GM12878 (cell line): ENCODE results near the gene PDXDC1. TPM values are rescaled to one million over a fixed set of nuclear protein-coding genes. Genes with fewer than 3 reads are reported as not detected.
"Not testable (repeated sequence)": the region's sequence is repeated elsewhere in the genome, so short reads cannot be mapped to it uniquely, and the experiment has no call there.

ENCODE experiments used
- ATAC-seq: fragments of 200-7000 bp; cut with Tn5 transposase; 3 replicates; pipeline ENCODE4 v1.9.1; 2020; ENCODE audit warnings: mild to moderate bottlenecking, moderate library complexity
- BruUV-seq: library from RNA; stranded (reverse); fragments of 400-500 nt; replicated peaks from 2 replicates; lab custom pipeline; 2021; lab: Mats Ljungman, UMichigan
- CTCF ChIA-PET: fragments of 300-600 bp; sonication (Branson Sonifier 250); formaldehyde crosslinking; extraction: SDS; loops from one replicate; lab custom pipeline; 2021; ENCODE audit warnings: inconsistent platforms; lab: Yijun Ruan, JAX
- POLR2A ChIA-PET: fragments of 350-600 bp; formaldehyde crosslinking; extraction: SDS; loops from one replicate; lab custom pipeline; 2021; ENCODE audit warnings: inconsistent platforms; lab: Charles Lee
- RAD21 ChIA-PET: fragments of 300-600 bp; sonication (Branson Sonifier 250); formaldehyde crosslinking; loops from one replicate; lab custom pipeline; 2023; ENCODE audit warnings: antibody characterized with exemption; ENCODE audit not compliant: unreplicated experiment; lab: Charles Lee
- SMC1A ChIA-PET: fragments of 300-600 bp; sonication (Branson Sonifier 250); formaldehyde crosslinking; loops from one replicate; lab custom pipeline; 2023; ENCODE audit not compliant: unreplicated experiment, uncharacterized antibody; lab: Charles Lee
- DNase-seq: peaks from one replicate; pipeline ENCODE4 v3.0.0-alpha.2; 2011; ENCODE audit warnings: low read depth, low spot score
- FAIRE-seq: peaks from 3 replicates; lab custom pipeline; 2011; peaks lifted over from hg19 to GRCh38; lab: Jason Lieb, UNC
- H2AFZ ChIP-seq: 2 replicates; pipeline ENCODE4 v1.6.0; 2011; ENCODE audit warnings: low read depth, low read length, control low read depth; ENCODE audit not compliant: control insufficient read depth
- H3K27ac ChIP-seq: 2 replicates; pipeline ENCODE4 v1.5.1; 2011; ENCODE audit warnings: control low read depth; ENCODE audit not compliant: control insufficient read depth, insufficient read depth
- H3K27me3 ChIP-seq, 2 experiments: replicated peaks in 1 of 2; 2 replicates each; pipeline versions ENCODE4 v1.6.0 to v1.6.1; 2011; ENCODE audit warnings: low read length in 1 of 2; ENCODE audit not compliant: control insufficient read depth in 2 of 2, insufficient read depth in 2 of 2
- H3K36me3 ChIP-seq, 2 experiments: 2 replicates each; pipeline ENCODE4 v1.5.1; 2011; ENCODE audit warnings: low read length in 1 of 2; ENCODE audit not compliant: control insufficient read depth in 2 of 2, insufficient read depth in 2 of 2
- H3K4me1 ChIP-seq: 2 replicates; pipeline ENCODE4 v1.6.1; 2011; ENCODE audit warnings: mild to moderate bottlenecking, low read length, moderate library complexity, mixed read lengths; ENCODE audit not compliant: control insufficient read depth, insufficient read depth
- H3K4me2 ChIP-seq: 2 replicates; pipeline ENCODE4 v1.6.0; 2011; ENCODE audit warnings: control low read depth; ENCODE audit not compliant: control insufficient read depth, insufficient read depth
- H3K4me3 ChIP-seq: fragments of 200-600 bp; sonication (generic); 2 replicates; pipeline ENCODE4 v1.5.1; 2016
- H3K79me2 ChIP-seq: 2 replicates; pipeline ENCODE4 v1.6.0; 2011; ENCODE audit warnings: low read length; ENCODE audit not compliant: control insufficient read depth, insufficient read depth
- H3K9ac ChIP-seq: 2 replicates; pipeline ENCODE4 v1.8.0; 2011; ENCODE audit warnings: low read length, control low read depth, mixed read lengths; ENCODE audit not compliant: control insufficient read depth, insufficient read depth
- H3K9me3 ChIP-seq: replicated peaks from 3 replicates; pipeline ENCODE4 v1.5.1; 2011; ENCODE audit warnings: mild to moderate bottlenecking, low read length; ENCODE audit not compliant: control insufficient read depth, insufficient read depth
- H4K20me1 ChIP-seq: 2 replicates; pipeline ENCODE4 v1.6.0; 2011; ENCODE audit not compliant: control insufficient read depth, insufficient read depth
- WGBS: methylation state at CpG from one replicate; pipeline ENCODE4 v1.1.6; 2016; ENCODE audit warnings: low lambda C conversion rate; ENCODE audit not compliant: insufficient replicate concordance, insufficient coverage; ENCODE audit errors: missing lambda C conversion rate; 5-methylcytosine and 5-hydroxymethylcytosine counted together
- in situ Hi-C: fragments of 300-500 bp; cut with MboI; formaldehyde crosslinking; loops from 9 replicates; pipeline ENCODE4 v1.14.3; 2018; ENCODE audit warnings: mixed read lengths
- intact Hi-C: fragments of 100-400 bp; cut with micrococcal nuclease; formaldehyde crosslinking; loops from one replicate; pipeline ENCODE4 v1.14.2; 2022; ENCODE audit not compliant: unreplicated experiment
- polyA plus RNA-seq, 11 experiments: library from polyadenylated mRNA; depleted of rRNA in 4 of 11; unstranded in 6 of 11; stranded (reverse) in 5 of 11; fragments of >200 nt; fragmentation: Nextera tagmentation in 4 of 11; fragmentation: Illumina TruSeq in 1 of 11; extraction: Ambion mirVana in 4 of 11; extraction: Trizol in 1 of 11; gene quantifications; 1 replicate in 1 of 11; 2 replicates in 10 of 11; pipeline versions ENCODE4 v1.2.1 to v1.2.3, GENCODE V29; 2011 to 2016; ENCODE audit warnings: inconsistent platforms in 2 of 11, missing spikeins in 2 of 11, low read depth in 1 of 11
- total RNA-seq, 4 experiments: library from RNA; depleted of rRNA in 3 of 4; stranded (reverse); fragments of >200 nt in 3 of 4; fragmentation: Illumina TruSeq in 1 of 4; extraction: Trizol in 1 of 4; gene quantifications; 2 replicates each; pipeline versions ENCODE4 v1.2.1 to v1.2.3, GENCODE V29; 2013 to 2021

The PDXDC1 gene
- total and polyA plus RNA-seq, 10 of the 15 experiments (the other 5 are each of a cell fraction or from before 2014, with no cell fraction given) = 6.1 to 78.2 (median 53.8) TPM

DNA sequence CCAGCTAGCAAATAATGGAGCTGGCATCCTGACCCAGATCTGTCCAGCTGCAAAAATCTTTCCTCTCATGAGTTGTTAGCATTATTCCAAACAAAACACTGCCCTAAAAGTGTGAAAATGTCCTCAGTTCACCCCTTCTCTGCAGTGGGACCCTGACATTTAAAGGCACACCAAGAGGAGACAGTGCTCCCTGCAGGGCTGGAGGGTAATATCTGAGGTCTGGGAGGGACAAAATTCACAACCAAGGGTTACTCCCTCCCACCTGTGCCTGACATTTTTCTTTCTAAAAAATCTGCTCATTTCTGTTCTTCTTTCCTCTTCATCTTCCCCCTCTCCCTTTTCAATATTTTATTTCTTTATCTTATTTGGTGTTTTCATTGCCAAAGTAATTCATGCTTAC lies 191.4 kb downstream of the PDXDC1 start:
- POLR2A ChIA-PET, H3K27ac ChIP-seq, RAD21 ChIA-PET, H3K4me3 ChIP-seq, H3K36me3 ChIP-seq, intact Hi-C loops, in situ Hi-C loops, H3K4me2 ChIP-seq, H3K79me2 ChIP-seq, H2AFZ ChIP-seq, H3K9me3 ChIP-seq, ATAC-seq, H3K9ac ChIP-seq, FAIRE-seq, DNase-seq, H3K27me3 ChIP-seq, H4K20me1 ChIP-seq, SMC1A ChIA-PET, CTCF ChIA-PET, H3K4me1 ChIP-seq, BruUV-seq: not testable (repeated sequence)

- H3K4me3 ChIP-seq, H4K20me1 ChIP-seq, H2AFZ ChIP-seq, H3K27ac ChIP-seq, H3K4me2 ChIP-seq, H3K79me2 ChIP-seq, H3K27me3 ChIP-seq, CTCF ChIA-PET, DNase-seq, POLR2A ChIA-PET, H3K36me3 ChIP-seq, BruUV-seq, H3K9me3 ChIP-seq, in situ Hi-C loops, RAD21 ChIA-PET, H3K9ac ChIP-seq, H3K4me1 ChIP-seq, ATAC-seq, FAIRE-seq, intact Hi-C loops, SMC1A ChIA-PET: not testable (repeated sequence)
- 27% methylated on average over 3 of the region's 3 CpGs for WGBS
Observed at GRCh38 chr16:15168303-15168702, 193.5 kb downstream of the PDXDC1 start.

DNA sequence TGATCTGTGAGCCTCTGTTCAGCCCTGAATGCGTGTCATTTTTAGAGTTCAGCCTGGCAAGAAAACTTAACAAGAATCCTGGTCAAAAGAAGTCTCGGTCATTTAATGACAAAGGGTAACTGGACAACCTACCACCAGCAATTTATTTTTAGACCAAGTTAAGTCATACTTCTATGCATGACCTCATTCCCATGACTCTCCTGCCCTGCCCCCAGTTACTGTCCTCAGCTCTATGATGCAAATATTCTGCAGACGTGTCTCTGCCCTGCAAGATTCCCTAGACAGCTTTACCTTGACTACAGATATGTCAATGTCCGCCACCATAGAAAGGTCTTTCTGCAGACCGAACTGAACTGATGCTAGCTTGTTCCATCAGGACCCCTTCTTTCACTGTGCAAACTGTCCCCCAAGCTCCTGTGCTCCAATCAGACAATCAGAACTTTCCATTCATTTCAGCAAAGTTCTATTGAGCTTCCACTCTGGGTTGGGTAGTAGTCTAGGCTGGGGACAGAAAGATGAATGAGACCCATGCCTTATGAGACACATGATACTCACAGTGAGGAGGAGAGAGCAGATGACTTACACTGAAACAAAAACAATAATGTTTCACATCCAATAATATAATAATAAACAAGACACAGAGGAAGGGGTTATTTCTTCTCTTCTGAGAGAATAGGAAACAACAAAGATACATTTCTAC lies 194.3 kb downstream of the PDXDC1 start:
- CTCF ChIA-PET, H3K4me3 ChIP-seq, in situ Hi-C loops, FAIRE-seq, H3K9ac ChIP-seq, H3K9me3 ChIP-seq, ATAC-seq, H4K20me1 ChIP-seq, H3K4me2 ChIP-seq, DNase-seq, H3K36me3 ChIP-seq, intact Hi-C loops, H2AFZ ChIP-seq, POLR2A ChIA-PET, SMC1A ChIA-PET, BruUV-seq, H3K79me2 ChIP-seq, H3K4me1 ChIP-seq, H3K27ac ChIP-seq, H3K27me3 ChIP-seq, RAD21 ChIA-PET: not testable (repeated sequence)
- WGBS = 32% methylated on average over 4 of the region's 5 CpGs

DNA sequence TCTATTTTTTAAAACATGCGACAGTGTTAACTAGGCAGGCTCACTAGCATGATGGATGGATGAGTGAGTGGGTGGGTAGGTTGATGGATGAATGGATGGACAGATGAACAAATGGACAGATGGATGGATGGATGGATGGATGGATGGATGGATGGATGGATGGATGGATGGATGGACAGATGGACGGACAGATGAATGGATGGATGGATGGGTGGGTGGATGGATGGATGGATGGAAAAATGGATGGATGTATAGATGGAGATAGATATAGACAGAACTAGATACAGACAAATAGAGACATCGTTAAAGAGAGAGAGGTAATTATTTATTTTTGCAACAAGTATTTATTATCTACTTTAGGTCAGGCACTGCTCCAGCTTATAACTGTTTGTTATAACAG lies 205.1 kb downstream of the PDXDC1 start:
- intact Hi-C loops, in situ Hi-C loops, H3K36me3 ChIP-seq, RAD21 ChIA-PET, POLR2A ChIA-PET, H3K9me3 ChIP-seq, ATAC-seq, H3K27ac ChIP-seq, CTCF ChIA-PET, H2AFZ ChIP-seq, H3K4me2 ChIP-seq, H3K4me3 ChIP-seq, FAIRE-seq, H3K79me2 ChIP-seq, H3K27me3 ChIP-seq, SMC1A ChIA-PET, BruUV-seq, H3K9ac ChIP-seq, H3K4me1 ChIP-seq, DNase-seq, H4K20me1 ChIP-seq: not testable (repeated sequence)
- WGBS = 35% methylated on average over 2 of the region's 3 CpGs
